ENCODE measurements around the gene MAPK11. TPM values are rescaled to one million over a fixed set of nuclear protein-coding genes. Genes with fewer than 3 reads are reported as not detected.
A peak's percentile ranks its signal among the peaks of the same experiment; 100 is the strongest.

The MAPK11 gene
- total and polyA plus RNA-seq, 2 donors (not counting 1 experiment from before 2014, with no cell fraction given) = 8.1 to 9.9 TPM

DNA sequence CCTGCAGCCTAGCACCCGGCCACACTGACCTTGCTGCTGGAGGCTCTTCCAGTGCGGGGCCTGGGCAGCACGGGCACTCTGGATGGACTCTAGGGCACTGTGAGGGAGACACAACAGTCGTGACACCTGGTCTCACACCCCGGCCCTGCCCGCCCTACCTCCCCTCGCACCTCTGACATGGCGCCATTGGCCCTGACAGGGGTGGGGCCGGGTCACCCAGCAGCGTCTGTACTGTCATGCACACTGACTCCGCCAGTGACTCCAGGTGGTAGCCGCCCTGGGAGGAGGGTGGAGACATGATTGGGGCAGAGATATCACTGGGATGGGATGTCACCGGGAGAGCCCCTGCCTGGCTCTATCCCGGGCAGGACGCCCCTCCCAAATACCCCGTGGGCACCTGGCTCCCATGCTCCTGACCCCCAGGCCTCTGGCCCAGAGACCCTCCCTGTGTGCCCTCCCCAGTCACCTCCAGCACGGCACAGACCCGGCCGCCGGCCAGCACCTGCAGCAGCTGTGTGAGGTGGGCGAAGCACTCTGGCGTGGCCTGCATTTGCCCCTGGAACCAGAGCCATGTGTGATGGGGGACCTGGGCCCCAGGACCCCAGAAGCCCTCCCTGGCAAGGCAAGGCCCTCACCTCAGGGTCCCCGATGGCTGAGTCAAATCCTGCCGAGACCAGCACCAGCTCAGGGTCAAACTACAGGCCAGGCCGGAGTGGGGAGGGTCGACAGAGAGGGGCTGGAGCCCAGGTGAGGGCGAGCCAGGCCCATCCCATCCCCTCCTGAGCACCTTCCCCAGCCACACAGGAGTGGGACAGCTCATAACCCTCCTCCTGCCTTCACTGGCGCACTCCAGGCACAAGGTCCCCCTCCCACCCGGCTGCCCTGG, 21.7 kb downstream of the MAPK11 start:
- Mint-ChIP-seq H3K9me3 (ENCODE audit: insufficient read depth) (no peaks in the 10 kb centered on the region), H3K4me1 (peaks cover 39% of the 10 kb centered on the region), H3K27ac (no peak overlapping the region), H3K4me3 (no peak overlapping the region), H3K27me3 (no peaks in the 10 kb centered on the region)
- peaks cover 0 to 29% of the 10 kb centered on the region in 2 experiments for H3K36me3 ChIP-seq (replicated peaks in 1 of 2; ENCODE audit: control extremely low read depth in 1 of 2, control insufficient read depth in 1 of 2, extremely low read depth in 1 of 2, insufficient read depth in 2 of 2, low read length in 1 of 2)
- H3K9ac ChIP-seq (ENCODE audit: low read length) = no peak overlapping the region
- POLR2A ChIA-PET = interaction anchor here (0.6 kb wide), 1 partner anchor 59 kb away, joined by 5 read pairs; the partner anchor contains the start of gene PLXNB2
- DNase-seq (no peak), ATAC-seq (ENCODE audit: low read depth) (no peak)
- CTCF ChIA-PET = no interaction called here
- no peak overlapping the region for H3K4me2 ChIP-seq (replicated peaks; ENCODE audit: low read depth, low read length, poor library complexity, severe bottlenecking)
- H3K27ac ChIP-seq (ENCODE audit: low read length in 2 of 2) = no peak overlapping the region
- H3K9me3 ChIP-seq (ENCODE audit: control extremely low read depth in 1 of 3, control insufficient read depth in 2 of 3, insufficient read depth in 1 of 3, low read length in 2 of 3) = no peaks in the 10 kb centered on the region
- H2AFZ ChIP-seq (ENCODE audit: insufficient read depth, low read depth, low read length, poor library complexity, severe bottlenecking) = no peak overlapping the region
- H4K20me1 ChIP-seq (ENCODE audit: control insufficient read depth, insufficient read depth, low read length, poor library complexity, severe bottlenecking) = peaks cover 51% of the 10 kb centered on the region
- H3K4me3 ChIP-seq (ENCODE audit: control extremely low read depth in 1 of 5, extremely low read depth in 1 of 5, insufficient read depth in 1 of 5, low read depth in 2 of 5, low read length in 4 of 5) = no peak overlapping the region
- H3K27me3 ChIP-seq (replicated peaks in 1 of 4; ENCODE audit: control extremely low read depth in 1 of 4, control insufficient read depth in 3 of 4, insufficient read depth in 4 of 4, low read length in 3 of 4) = no peaks in the 10 kb centered on the region
- peaks cover 27 to 61% of the 10 kb centered on the region in 2 donors for H3K4me1 ChIP-seq (ENCODE audit: control insufficient read depth in 2 of 2, insufficient read depth in 2 of 2, low read length in 2 of 2)
- H3K79me2 ChIP-seq (ENCODE audit: control insufficient read depth, insufficient read depth, low read length) = peaks cover 42% of the 10 kb centered on the region
- intact Hi-C loops (cut with micrococcal nuclease) = no loop called here
- WGBS (ENCODE audit: insufficient coverage) = 96% methylated on average over 28 of the region's 29 CpGs
- TF ChIP-seq, protein P1, sequence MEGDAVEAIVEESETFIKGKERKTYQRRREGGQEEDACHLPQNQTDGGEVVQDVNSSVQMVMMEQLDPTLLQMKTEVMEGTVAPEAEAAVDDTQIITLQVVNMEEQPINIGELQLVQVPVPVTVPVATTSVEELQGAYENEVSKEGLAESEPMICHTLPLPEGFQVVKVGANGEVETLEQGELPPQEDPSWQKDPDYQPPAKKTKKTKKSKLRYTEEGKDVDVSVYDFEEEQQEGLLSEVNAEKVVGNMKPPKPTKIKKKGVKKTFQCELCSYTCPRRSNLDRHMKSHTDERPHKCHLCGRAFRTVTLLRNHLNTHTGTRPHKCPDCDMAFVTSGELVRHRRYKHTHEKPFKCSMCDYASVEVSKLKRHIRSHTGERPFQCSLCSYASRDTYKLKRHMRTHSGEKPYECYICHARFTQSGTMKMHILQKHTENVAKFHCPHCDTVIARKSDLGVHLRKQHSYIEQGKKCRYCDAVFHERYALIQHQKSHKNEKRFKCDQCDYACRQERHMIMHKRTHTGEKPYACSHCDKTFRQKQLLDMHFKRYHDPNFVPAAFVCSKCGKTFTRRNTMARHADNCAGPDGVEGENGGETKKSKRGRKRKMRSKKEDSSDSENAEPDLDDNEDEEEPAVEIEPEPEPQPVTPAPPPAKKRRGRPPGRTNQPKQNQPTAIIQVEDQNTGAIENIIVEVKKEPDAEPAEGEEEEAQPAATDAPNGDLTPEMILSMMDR (IDR thresholded peaks at IDR 0.05) = no peak
- TF ChIP-seq EZH2 (IDR thresholded peaks at IDR 0.05; ENCODE audit: borderline replicate concordance, insufficient read depth, low read depth, low read length, poor library complexity, severe bottlenecking) = no peak

DNA sequence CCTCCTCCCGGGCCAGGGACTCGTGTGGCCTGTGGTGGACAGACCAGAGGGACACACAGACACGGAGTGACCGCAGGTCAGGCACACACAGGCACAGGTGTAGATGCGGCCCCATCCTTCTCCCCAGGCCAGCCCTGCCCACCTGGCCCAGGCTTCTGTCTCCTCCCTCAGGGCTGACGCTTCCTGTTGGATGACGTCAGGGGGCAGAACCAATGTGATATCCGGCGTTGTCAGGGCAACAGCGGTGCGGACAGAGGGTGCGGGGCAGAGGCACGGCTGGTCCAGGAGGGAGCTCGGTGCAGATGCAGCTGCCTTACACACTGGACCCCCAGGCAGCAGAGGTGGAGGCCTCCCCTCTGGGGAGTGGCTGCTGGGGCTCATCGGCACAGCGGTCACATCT, 22.4 kb downstream of the MAPK11 start:
- no peak overlapping the region for H3K27ac ChIP-seq (ENCODE audit: low read length in 2 of 2)
- DNase-seq = peak; percentile 74
- H3K36me3 ChIP-seq (replicated peaks in 1 of 2; ENCODE audit: control extremely low read depth in 1 of 2, control insufficient read depth in 1 of 2, extremely low read depth in 1 of 2, insufficient read depth in 2 of 2, low read length in 1 of 2) = peaks cover 0 to 29% of the 10 kb centered on the region in 2 experiments
- TF ChIP-seq, protein P1 (IDR thresholded peaks at IDR 0.05) = no peak
- no peaks in the 10 kb centered on the region for H3K27me3 ChIP-seq (replicated peaks in 1 of 4; ENCODE audit: control extremely low read depth in 1 of 4, control insufficient read depth in 3 of 4, insufficient read depth in 4 of 4, low read length in 3 of 4)
- Mint-ChIP-seq H3K9me3 (ENCODE audit: insufficient read depth) (no peaks in the 10 kb centered on the region), H3K4me3 (peak overlapping the region; percentile 69), H3K4me1 (peaks cover 41% of the 10 kb centered on the region), H3K27me3 (no peaks in the 10 kb centered on the region), H3K27ac (peak overlapping the region; percentile 73)
- ChIA-PET POLR2A (interaction anchor here (0.6 kb wide), 1 partner anchor 60 kb away, joined by 5 read pairs; the partner anchor contains the start of gene PLXNB2), CTCF (no interaction called here)
- peaks cover 31 to 68% of the 10 kb centered on the region in 2 donors for H3K4me1 ChIP-seq (ENCODE audit: control insufficient read depth in 2 of 2, insufficient read depth in 2 of 2, low read length in 2 of 2)
- WGBS (ENCODE audit: insufficient coverage) = 67% methylated on average over 16 of the region's 16 CpGs
- H3K79me2 ChIP-seq (ENCODE audit: control insufficient read depth, insufficient read depth, low read length) = peaks cover 49% of the 10 kb centered on the region
- H3K9me3 ChIP-seq (ENCODE audit: control extremely low read depth in 1 of 3, control insufficient read depth in 2 of 3, insufficient read depth in 1 of 3, low read length in 2 of 3) = no peaks in the 10 kb centered on the region
- intact Hi-C loops (cut with micrococcal nuclease) = no loop called here
- no peak overlapping the region for H2AFZ ChIP-seq (ENCODE audit: insufficient read depth, low read depth, low read length, poor library complexity, severe bottlenecking)
- H3K9ac ChIP-seq (ENCODE audit: low read length) = no peak overlapping the region
- H3K4me2 ChIP-seq (replicated peaks; ENCODE audit: low read depth, low read length, poor library complexity, severe bottlenecking) = no peak overlapping the region
- H3K4me3 ChIP-seq (ENCODE audit: control extremely low read depth in 1 of 5, extremely low read depth in 1 of 5, insufficient read depth in 1 of 5, low read depth in 2 of 5, low read length in 4 of 5) = no peak overlapping the region
- peaks cover 58% of the 10 kb centered on the region for H4K20me1 ChIP-seq (ENCODE audit: control insufficient read depth, insufficient read depth, low read length, poor library complexity, severe bottlenecking)
- no peak for ATAC-seq (ENCODE audit: low read depth)

Data from B cell (primary cell).